Skin epidermis (tissue), 12 donors: ENCODE results near the gene VAPB.

Experiments
- H3K27ac ChIP-seq, 21 experiments: fragments of 200-600 bp; sonication (generic) in 11 of 21; one replicate each; pipeline ENCODE4 v1.5.0; 2020; ENCODE audit warnings: mild to moderate bottlenecking in 3 of 21, inconsistent platforms in 2 of 21, moderate library complexity in 2 of 21
- H3K4me3 ChIP-seq, 7 experiments: fragments of 200-600 bp; sonication (generic) in 2 of 7; one replicate each; pipeline ENCODE4 v1.5.0; 2020; ENCODE audit warnings: inconsistent platforms in 2 of 7, mild to moderate bottlenecking in 2 of 7, moderate library complexity in 1 of 7

VAPB gene

GRCh38 chr20:58453391-58453790 is 64.4 kb downstream of the VAPB start:
- Histone ChIP-seq H3K4me3 (no peak overlapping the region), H3K27ac (no peak overlapping the region)

DNA sequence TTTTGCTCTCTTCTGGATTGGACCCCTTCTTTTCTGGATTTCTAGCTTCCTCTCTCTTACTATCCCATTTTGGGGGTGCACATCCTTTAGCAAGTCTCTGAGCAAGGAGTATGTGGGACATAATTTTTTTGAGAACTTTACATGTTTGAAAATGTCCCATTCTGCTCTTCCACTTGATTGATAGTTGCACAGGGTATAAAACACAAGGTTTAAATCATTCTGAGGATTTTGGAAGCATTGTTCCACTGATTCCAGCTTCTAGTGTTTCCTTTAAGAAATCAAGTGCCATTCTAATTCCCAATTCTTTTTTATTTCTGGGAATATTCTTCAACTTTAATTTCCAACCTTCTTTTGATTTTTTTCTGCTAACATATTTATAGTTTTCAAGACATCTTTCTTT is 65.4 kb downstream of the VAPB start:
- no peak overlapping the region for H3K4me3 ChIP-seq
- H3K27ac ChIP-seq = no peak overlapping the region

DNA sequence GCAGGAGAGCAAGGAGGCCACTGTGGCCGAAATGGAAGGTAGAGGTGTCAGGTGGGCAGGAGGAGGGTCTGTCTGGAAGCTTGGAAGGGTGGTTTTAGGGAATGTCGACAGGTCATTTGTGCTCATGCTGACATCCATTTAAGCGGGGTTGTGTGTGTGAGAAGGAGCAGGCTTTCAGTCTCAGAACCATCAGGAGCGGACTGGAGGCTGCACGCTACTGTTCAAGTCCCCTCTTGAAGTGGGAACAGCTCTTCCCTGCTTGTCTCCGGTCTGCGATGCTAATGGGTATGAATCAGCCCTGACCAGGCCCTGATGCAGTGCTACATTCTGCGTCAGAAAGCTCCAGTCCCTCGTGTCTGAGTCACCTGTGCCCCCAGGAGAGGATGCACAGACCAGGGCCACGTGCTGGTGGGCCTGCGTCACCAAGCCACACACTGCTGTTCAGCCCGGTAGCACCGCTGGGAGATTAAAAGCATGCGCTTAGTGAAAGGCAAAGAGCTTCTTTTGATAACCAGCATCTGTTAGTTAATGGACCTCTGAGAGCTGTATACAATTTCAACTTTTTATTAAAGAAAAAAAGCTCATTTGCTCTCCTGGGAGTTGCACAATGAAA is 68.2 kb downstream of the VAPB start:
- H3K27ac ChIP-seq = no peak overlapping the region
- H3K4me3 ChIP-seq = no peak overlapping the region

DNA sequence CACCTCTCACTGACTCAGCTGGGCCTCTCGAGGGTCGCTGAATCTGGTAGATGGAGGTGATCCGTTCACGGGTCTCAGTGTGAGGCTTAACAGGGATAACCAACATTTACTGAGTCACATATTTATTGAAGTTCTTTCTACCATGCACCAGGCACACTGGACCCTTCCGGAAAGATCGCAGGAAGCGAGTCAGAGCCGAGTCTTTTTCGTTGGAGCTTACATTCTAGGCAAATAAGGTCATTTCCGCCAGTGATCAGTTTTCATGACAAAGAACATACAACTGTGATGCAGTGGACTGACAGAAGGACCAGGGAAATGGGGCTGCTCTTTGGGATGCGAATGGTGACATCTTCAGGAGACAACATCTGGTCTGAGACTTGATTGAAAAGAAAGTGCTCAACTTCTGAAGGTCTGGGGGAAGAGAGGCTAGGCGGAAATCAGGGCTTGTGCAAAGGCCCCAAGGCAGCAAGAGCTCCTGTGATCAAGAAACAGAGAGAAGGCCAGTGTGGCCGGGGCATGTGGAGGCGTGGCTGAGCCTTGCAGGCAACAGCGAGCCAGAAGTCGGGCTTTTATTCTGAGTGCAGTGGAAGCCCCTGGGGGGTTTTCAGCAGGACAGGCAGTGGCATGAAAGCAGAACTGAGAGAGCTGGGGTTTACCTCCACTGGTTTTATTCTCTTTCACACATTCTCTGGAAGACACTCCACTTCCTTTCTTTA is 69.5 kb downstream of the VAPB start:
- no peak overlapping the region for H3K27ac ChIP-seq
- H3K4me3 ChIP-seq = no peak overlapping the region

DNA sequence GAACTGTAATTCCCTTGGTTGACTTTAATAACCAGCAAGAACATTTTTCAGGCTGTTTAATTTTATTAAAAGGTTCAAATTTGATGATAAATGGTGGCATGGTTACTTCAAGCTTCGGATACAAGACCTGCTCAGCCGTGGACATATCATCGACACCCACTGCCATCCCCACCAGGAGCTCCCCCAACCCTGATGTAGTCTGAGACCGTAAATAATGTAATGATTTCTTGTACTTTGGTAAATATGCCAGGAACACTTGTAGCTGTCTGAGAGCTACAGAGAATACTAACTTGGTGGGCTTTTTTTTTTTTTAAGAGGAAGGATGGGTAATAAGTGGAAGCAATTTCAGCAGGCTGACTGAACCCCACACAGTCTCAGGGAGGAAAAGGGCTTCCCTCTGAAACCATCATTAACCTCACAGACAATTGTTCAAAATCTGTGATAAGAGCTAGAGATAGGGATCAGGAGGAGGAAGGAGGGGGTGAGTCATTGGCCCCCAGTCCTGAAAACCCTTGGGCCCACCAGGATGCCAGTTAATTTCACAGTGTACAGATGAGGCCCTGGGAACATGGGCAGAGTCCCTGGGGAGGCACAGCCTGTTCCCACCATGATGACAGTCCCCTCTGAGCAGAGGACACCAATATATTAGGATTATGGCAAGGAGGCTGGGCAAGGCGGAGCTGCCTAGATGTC is 70.2 kb downstream of the VAPB start:
- Histone ChIP-seq H3K4me3 (no peak overlapping the region), H3K27ac (no peak overlapping the region)

DNA sequence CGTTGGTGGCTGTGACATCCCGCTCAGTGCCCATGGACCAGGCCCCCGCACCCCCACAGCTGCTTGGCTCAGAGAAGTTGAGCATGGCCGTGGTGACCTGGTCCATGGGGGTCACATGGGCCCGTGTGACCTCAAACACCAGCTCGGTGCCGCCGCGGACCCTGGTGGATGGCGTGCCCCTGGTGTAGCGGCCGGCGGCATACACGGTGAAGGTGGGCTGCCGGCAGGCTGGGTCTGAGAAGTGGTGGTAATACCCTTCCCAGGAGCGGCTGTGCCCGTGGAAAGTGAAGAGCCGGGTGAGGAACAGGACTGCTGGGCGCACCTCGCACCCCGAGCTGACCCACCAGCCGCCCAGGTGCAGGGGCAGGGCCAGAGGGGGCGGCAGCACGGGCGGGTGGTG is 72.1 kb downstream of the VAPB start:
- Histone ChIP-seq H3K27ac (no peak overlapping the region), H3K4me3 (no peak overlapping the region)

DNA sequence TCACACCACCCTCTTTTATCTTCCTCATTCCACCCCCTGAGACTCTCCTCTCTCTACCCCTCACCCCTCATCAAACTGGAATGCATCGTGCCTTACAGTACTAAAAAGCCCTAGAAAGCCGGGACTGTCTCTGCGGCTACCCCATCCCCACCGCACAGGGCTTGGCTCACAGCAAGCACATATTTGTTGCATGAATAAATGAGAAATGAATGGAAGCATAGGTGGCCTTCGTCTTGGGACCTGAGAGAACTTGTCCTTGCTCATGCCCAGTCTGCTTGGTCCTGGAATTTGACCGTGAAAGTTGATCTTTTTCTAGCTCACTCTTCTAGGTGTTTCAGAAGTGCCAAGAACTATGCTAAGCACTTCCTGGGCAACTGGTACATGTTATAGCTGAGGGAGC is 72.9 kb downstream of the VAPB start:
- H3K4me3 ChIP-seq = no peak overlapping the region
- no peak overlapping the region for H3K27ac ChIP-seq

GRCh38 chr20:58463256-58463655 is 74.2 kb downstream of the VAPB start:
- Histone ChIP-seq H3K27ac (no peak overlapping the region), H3K4me3 (no peak overlapping the region)

DNA sequence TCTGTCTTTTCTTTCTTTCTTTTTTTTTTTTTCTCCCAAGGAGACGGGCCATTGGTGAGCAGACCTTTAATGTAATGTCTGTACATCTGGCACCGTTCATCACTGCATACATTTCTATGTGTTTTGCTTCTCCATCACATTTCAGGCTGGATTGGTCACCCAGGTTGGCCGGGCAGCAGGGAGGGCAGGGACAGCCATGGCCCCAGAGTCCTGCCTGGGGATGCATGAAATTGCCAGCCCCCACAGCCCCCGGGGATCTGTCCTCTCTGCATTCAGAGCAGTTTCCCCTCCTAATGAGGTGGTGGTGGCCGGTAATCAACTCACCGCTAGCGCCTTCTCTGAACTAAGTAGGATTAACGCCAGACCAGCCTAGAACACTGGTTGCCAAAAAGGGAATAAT is 75.8 kb downstream of the VAPB start:
- Histone ChIP-seq H3K4me3 (no peak overlapping the region), H3K27ac (no peak overlapping the region)

GRCh38 chr20:58466095-58466708 is 77.2 kb downstream of the VAPB start:
- H3K27ac ChIP-seq = no peak overlapping the region
- no peak overlapping the region for H3K4me3 ChIP-seq

DNA sequence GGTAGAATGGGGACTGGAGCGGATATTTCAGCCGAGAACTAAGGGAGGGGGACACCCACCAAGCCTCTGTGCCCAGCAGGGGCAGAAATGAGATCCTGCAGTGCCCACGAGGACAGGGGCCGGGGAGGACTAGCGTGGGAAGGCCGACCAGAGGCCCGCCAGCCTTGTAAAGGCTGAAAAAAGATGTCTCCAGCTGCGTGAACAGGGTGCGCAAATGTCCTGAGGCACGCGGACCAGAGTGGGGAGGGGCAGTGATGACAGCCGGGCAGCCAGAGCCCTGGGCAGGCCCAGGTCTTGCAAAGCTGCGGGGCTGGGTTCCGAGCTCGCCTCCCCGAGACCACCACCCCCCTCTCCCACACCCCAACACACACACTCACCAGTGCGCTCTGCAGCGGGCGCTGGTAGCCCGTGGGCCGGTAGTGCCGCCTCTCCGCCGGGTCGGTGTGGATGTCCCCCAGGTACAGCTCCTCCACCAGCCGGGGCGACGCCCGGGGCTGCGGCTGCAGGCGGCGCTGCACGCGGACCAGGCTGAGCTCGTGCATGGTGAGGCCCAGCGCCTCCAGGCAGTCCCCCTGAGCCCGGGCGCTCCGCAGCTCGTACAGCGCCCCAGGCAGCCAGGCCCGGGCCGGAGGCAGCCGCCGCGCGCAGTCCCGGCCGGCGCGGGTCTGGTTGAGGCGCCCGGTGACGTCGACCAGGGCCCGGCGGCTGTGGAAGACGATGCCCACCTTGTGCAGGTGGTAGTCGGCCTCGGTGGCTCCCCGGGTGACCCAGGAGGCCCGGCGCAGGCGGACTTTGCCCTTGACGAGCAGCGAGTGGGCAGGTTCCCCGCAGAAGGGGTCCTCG is 77.9 kb downstream of the VAPB start:
- Histone ChIP-seq H3K27ac (no peak overlapping the region), H3K4me3 (no peak overlapping the region)

DNA sequence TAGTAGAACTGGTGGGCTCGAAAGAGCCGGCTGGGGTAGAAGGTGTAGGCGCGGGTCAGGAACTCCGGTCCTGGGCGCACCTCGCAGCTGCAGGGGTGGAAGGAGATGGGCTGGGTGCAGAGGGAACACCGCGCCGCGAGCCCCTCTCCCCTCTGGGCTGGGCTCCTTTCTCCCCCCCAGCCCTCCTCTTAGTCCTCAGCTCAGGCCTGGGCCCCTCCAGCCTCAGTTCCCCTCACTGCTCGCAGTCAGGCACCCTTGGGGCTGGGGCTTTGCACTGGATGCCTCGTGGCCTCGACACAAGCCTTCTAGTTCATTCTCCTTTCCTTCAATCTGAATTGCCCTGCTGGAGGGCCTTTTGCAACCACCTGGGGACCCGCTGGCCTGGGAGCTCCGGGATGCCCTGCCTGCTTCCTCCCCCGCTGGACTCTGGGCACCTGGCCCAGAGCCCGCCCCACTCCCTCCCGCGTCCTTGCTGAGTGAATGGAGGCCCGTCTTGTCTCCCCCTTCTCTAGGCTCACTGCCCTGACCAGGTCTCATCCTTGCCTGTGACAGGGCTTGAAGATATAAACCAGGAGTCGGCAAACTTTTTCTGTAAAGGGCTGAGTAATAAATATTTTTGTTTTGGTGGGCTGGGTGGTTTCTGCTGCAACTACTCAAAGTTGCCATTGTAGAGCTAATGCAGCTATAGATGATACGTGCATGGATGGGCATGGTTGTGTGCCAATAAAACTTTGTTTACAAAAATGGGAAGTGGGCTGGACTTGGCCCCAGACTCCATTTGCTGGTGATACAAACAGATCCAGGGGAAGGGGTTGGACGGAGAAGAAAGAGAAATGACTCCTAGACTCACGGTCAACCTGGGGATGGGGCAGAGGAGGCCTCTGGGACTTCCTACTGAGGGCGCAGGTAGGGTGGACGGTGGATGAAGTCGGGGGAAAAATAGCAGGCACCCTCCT is 78.8 kb downstream of the VAPB start:
- H3K4me3 ChIP-seq = no peak overlapping the region
- no peak overlapping the region for H3K27ac ChIP-seq

DNA sequence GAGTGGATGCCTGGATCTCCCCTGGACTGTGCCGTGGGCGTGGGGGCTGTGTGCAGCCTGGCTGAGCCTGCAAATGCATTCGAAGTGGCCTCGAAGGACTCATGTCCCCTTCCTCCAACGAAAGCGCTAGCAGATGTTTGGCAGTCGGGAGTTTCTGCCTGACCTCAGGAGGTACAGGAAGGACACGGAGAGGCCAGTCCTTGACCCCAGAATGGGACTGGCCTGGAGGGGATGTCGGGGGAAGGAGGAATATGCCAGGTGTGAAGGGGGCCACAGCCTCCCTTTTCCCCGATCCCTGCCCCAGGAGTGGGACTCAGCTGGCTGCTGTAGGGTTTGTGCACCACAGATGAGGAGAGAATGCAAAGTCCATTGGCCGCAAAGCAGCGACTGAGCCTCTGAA is 80.6 kb downstream of the VAPB start:
- Histone ChIP-seq H3K4me3 (no peak overlapping the region), H3K27ac (no peak overlapping the region)

DNA sequence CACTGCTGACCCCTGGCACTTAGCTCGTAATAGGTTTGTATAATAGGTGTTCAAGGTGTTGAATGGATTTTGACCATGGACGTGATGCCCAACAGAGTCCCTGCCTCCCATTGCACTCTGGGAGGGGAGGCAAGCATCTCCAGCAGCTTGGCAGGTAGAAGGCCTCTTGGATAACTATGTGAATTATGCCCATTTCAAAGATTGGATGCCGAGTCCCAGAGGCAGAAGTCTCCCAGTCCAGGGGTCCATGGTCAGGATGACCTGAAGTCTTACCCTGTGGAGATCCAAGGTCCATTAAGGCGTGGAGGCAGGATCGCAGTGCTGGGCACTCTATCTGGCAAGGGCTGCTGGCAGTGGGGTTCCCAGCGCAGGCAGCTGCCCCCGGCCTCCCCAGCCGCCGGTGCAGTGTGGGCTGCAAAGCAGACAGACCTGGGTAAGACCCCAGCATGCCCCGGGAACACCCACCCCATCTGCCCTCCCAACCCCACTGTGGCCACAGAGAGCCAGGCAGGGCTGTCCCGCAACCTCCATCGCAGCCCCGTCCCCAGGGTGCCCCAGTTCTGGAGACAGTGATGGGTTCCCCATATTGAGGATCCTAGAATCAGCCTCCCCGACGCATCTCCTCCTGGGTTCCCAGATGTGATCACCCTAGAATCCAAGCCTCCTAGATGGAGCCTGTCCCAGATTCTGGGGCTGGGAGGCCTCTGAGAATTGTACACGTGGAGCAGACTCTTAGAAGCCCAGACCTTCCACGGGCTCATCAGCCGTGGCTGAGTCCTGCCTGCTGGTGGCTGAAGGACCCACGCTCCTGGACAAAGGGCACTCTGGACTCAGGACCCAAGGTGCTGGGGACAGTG is 81.5 kb downstream of the VAPB start:
- no peak overlapping the region for H3K27ac ChIP-seq
- H3K4me3 ChIP-seq = no peak overlapping the region

- H3K4me3 ChIP-seq = no peak overlapping the region
- no peak overlapping the region for H3K27ac ChIP-seq
Observed at GRCh38 chr20:58471193-58472164, 82.5 kb downstream of the VAPB start.

- H3K4me3 ChIP-seq = no peak overlapping the region
- H3K27ac ChIP-seq = no peak overlapping the region
Observed at GRCh38 chr20:58472273-58473018, 83.4 kb downstream of the VAPB start.
